ENCODE measurements around the gene PIEZO2.

The PIEZO2 gene

DNA sequence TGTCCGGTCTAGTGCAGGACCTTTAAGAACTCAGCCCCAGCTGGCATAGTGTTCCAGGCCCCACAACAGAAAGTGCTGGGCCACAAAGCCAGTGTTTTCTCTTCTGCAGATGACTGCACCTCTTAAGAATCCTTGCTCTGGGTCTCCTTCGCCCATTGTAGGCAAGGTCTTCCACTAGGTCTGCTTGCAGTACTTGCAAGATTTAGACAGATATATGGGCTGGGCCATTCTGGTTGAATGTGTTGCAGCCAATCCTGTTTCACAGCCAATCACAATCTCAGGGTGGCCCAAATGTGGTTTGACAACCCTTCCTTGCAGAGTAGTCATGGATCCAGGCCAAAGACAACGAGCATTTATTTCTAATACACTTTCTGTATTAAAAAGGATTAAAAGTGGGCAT, 13.1 kb upstream of the PIEZO2 start:
- TF ChIP-seq, protein P1, sequence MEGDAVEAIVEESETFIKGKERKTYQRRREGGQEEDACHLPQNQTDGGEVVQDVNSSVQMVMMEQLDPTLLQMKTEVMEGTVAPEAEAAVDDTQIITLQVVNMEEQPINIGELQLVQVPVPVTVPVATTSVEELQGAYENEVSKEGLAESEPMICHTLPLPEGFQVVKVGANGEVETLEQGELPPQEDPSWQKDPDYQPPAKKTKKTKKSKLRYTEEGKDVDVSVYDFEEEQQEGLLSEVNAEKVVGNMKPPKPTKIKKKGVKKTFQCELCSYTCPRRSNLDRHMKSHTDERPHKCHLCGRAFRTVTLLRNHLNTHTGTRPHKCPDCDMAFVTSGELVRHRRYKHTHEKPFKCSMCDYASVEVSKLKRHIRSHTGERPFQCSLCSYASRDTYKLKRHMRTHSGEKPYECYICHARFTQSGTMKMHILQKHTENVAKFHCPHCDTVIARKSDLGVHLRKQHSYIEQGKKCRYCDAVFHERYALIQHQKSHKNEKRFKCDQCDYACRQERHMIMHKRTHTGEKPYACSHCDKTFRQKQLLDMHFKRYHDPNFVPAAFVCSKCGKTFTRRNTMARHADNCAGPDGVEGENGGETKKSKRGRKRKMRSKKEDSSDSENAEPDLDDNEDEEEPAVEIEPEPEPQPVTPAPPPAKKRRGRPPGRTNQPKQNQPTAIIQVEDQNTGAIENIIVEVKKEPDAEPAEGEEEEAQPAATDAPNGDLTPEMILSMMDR (IDR thresholded peaks at IDR 0.05; ENCODE audit: control insufficient read depth, insufficient read depth, low read depth, low read length, missing control alignments) = no peak
- no peak for DNase-seq (ENCODE audit: low read depth)
- no peak overlapping the region for H3K4me3 ChIP-seq (ENCODE audit: control insufficient read depth, low read depth, low read length)

DNA sequence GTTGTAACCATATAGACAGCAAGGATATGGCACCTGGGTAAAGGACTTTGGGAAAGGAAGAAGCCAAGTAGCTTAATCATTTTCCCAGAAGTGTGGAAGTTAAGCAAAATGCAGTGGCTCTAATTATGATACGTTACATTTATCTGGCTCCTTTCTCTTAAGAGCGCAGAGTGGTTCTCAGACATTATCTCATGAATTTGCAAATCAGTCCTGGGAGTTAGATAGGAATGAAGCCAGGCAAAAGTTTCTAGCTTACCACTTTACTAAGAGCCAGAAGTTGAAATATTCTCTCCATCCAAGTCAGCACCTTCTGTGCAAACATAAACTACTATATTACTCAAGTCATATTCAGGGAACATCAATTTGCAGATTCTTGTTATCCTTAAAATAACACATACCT, 10.9 kb upstream of the PIEZO2 start:
- H3K4me3 ChIP-seq (ENCODE audit: control insufficient read depth, low read depth, low read length) = no peak overlapping the region
- no peak for DNase-seq (ENCODE audit: low read depth)
- TF ChIP-seq, protein P1 (IDR thresholded peaks at IDR 0.05; ENCODE audit: control insufficient read depth, insufficient read depth, low read depth, low read length, missing control alignments) = no peak

DNA sequence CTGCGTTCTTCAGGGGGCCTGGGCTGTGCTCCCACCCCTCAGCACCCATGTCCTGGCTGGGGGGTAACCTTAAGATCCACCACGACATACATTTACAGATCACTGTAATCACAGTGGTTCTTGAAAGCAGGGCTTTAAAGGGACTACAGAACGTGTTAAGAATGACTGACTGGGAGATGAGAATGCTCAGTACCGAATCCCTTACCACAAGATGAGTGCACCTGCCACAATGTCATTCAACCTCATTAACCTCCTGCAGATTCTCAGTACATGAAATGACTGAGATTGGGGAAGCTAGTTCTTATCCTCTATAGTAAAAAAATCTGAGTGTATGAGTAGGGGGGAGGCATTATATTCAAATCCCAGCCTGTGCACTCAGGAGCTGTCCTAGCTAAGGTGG, 10.5 kb upstream of the PIEZO2 start:
- TF ChIP-seq, protein P1 (IDR thresholded peaks at IDR 0.05; ENCODE audit: control insufficient read depth, insufficient read depth, low read depth, low read length, missing control alignments) = no peak
- no peak for DNase-seq (ENCODE audit: low read depth)
- no peak overlapping the region for H3K4me3 ChIP-seq (ENCODE audit: control insufficient read depth, low read depth, low read length)

DNA sequence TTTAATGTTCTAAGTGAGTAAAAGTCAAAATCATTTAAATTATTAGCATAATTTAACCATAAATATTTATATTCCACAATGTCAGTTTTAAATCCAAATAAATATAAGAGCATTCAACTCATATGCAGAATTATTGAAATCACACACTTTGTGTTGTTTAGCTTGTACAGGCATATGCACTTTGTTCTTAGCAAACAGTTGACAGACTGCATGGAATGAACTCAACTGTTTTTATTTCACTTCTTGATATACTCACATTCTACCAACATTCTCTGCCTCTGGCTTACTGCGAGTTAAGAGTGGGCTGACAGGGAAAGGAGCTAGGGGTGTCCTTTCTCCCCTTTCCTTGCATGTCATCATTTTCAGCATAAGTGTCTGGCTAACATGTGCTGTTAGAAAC, 7.6 kb upstream of the PIEZO2 start:
- TF ChIP-seq, protein P1 (IDR thresholded peaks at IDR 0.05; ENCODE audit: control insufficient read depth, insufficient read depth, low read depth, low read length, missing control alignments) = no peak
- no peak overlapping the region for H3K4me3 ChIP-seq (ENCODE audit: control insufficient read depth, low read depth, low read length)
- no peak for DNase-seq (ENCODE audit: low read depth)

DNA sequence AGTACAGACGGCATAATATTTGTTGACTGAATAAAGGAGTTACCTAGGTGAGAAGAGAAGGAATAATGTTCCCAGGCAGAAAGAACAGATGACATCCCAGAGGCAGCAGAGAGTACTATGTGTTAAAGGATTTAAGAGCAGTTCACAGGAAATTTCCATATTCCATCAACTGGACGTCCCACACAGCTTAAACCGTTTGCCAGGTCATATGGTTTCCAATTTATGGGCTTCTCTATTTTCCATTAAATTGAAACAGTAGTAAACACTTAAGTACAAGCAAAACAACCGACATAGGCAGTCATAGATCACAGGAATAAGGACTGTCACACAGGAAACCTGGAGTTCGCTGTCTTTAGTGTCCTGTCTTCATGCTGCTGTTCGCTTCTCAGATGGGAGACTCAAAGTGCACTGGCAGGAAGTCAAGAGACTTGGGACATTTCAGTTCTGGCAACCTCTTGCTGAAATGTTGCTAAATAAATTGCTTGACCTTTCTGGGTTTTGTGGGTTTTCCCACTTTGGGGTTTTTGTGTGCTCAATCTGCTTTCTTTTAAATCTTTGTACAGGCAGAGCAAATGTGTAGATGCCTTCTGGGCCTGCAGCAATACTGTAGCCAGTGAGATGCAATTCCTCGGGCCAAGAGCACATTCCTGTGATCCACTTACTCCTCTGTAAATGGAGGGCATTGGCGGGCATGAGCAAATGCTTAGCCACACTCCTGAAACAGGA, 5.8 kb upstream of the PIEZO2 start:
- H3K4me3 ChIP-seq (ENCODE audit: control insufficient read depth, low read depth, low read length) = no peak overlapping the region
- TF ChIP-seq, protein P1 (IDR thresholded peaks at IDR 0.05; ENCODE audit: control insufficient read depth, insufficient read depth, low read depth, low read length, missing control alignments) = no peak
- DNase-seq (ENCODE audit: low read depth) = peak; percentile 57

DNA sequence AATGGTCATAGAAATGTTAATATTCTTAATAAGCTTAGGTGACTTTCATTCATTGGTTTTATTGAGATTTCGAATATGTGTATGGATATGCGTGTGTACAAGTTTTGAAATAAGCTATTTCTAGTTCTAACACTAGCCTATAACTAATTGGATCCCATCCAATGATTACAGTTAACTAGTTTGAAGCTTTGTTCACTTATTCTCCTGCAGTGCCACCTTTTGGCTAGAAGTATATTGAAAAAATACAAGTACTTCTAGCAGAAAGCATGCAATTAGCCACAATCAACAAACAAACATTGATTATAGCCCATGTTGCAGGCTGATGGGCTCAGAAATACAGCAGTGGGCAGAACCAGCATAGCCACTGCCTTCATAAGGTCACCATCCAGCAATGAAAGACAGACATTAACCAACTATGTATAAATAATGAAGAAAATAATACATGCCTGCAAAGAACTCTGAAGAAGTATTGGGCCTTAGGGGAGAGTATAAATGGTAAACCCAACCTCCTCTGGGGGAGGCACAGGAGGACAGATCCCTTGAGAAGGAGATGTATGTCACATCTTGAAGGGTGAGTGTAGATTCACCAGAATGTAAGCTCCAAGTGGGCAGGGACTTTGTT, 5.1 kb upstream of the PIEZO2 start:
- peak; percentile 48 for DNase-seq (ENCODE audit: low read depth)
- no peak overlapping the region for H3K4me3 ChIP-seq (ENCODE audit: control insufficient read depth, low read depth, low read length)
- TF ChIP-seq, protein P1 (IDR thresholded peaks at IDR 0.05; ENCODE audit: control insufficient read depth, insufficient read depth, low read depth, low read length, missing control alignments) = peak; percentile 59
